Activated B cell treated with CpG ODN at 0.5 μM for 24 hours (primary cell): ENCODE results near the gene GBX2. TPM values are rescaled to one million over a fixed set of nuclear protein-coding genes. Genes with fewer than 3 reads are reported as not detected.

Source experiments
- ATAC-seq: fragments of 200-7000 bp; cut with Tn5 transposase; one replicate; pipeline ENCODE4 v1.10.0; 2021; ENCODE audit warnings: low read depth, mild to moderate bottlenecking, moderate library complexity
- CTCF ChIA-PET: fragments of 350-600 bp; sonication (Branson Sonifier 250); formaldehyde crosslinking; loops from one replicate; lab custom pipeline; 2021; ENCODE audit warnings: antibody characterized with exemption; lab: Charles Lee
- POLR2A ChIA-PET: fragments of 350-600 bp; sonication (Branson Sonifier 250); formaldehyde crosslinking; loops from one replicate; lab custom pipeline; 2021; ENCODE audit warnings: antibody characterized with exemption; lab: Charles Lee
- DNase-seq: peaks from one replicate; pipeline ENCODE4 v3.0.0; 2022
- H3K27ac Mint-ChIP-seq: one replicate; pipeline ENCODE4 v1.8.0; 2020; ENCODE audit warnings: mixed read lengths
- H3K27me3 Mint-ChIP-seq: one replicate; pipeline ENCODE4 v1.8.0; 2021; ENCODE audit warnings: mixed read lengths
- H3K36me3 Mint-ChIP-seq: one replicate; pipeline ENCODE4 v1.8.0; 2021; ENCODE audit warnings: low read depth, mixed read lengths
- H3K4me1 Mint-ChIP-seq: one replicate; pipeline ENCODE4 v1.8.0; 2021; ENCODE audit warnings: mixed read lengths
- H3K4me3 Mint-ChIP-seq: one replicate; pipeline ENCODE4 v1.8.0; 2020; ENCODE audit warnings: mild to moderate bottlenecking, mixed read lengths
- H3K9me3 Mint-ChIP-seq: one replicate; pipeline ENCODE4 v1.8.0; 2020; ENCODE audit warnings: mixed read lengths
- CTCF ChIP-seq: fragments of 200-600 bp; IDR thresholded peaks from one replicate; pipeline ENCODE4 v1.8.0; 2022; ENCODE audit warnings: antibody characterized with exemption, mild to moderate bottlenecking
- intact Hi-C: fragments of 100-400 bp; cut with micrococcal nuclease; formaldehyde crosslinking; loops from one replicate; pipeline ENCODE4 v1.15.1; 2024
- total RNA-seq: library from RNA; stranded (reverse); gene quantifications from 2 replicates; pipeline ENCODE4 v1.2.3, GENCODE V29; 2022

GBX2 gene
- total RNA-seq, 1 donor from 2014 or later: not detected

- DNase-seq (no peak), ATAC-seq (no peak)
- peaks cover 66% of the 10 kb centered on the region for H3K27me3 Mint-ChIP-seq
- no peak for TF ChIP-seq CTCF
- H3K27ac Mint-ChIP-seq: no peak overlapping the region
- POLR2A ChIA-PET: no interaction called here
- CTCF ChIA-PET: interaction anchor here (1.5 kb wide), 1 partner anchor 400 kb away, joined by 4 read pairs; no protein-coding TSS in a partner anchor
- intact Hi-C loops: no loop called here
- no peak overlapping the region for H3K4me3 Mint-ChIP-seq
- H3K36me3 Mint-ChIP-seq: no peaks in the 10 kb centered on the region
- peaks cover 5% of the 10 kb centered on the region for H3K4me1 Mint-ChIP-seq
- no peaks in the 10 kb centered on the region for H3K9me3 Mint-ChIP-seq
Observed at GRCh38 chr2:236178890-236179235, 10.7 kb upstream of the GBX2 start.

- POLR2A ChIA-PET: no interaction called here
- Mint-ChIP-seq H3K9me3 (no peaks in the 10 kb centered on the region), H3K36me3 (no peaks in the 10 kb centered on the region), H3K4me1 (peaks cover 5% of the 10 kb centered on the region), H3K27ac (no peak overlapping the region), H3K4me3 (no peak overlapping the region), H3K27me3 (peaks cover 64% of the 10 kb centered on the region)
- TF ChIP-seq CTCF: no peak
- CTCF ChIA-PET: no interaction called here
- DNase-seq: no peak
- ATAC-seq: no peak
- intact Hi-C loops: no loop called here
Observed at GRCh38 chr2:236177967-236178889, 10.0 kb upstream of the GBX2 start.

GRCh38 chr2:236177604-236177966 is 9.4 kb upstream of the GBX2 start:
- intact Hi-C loops: no loop called here

GRCh38 chr2:236176951-236177350 is 8.8 kb upstream of the GBX2 start:
- Mint-ChIP-seq H3K36me3 (no peaks in the 10 kb centered on the region), H3K4me3 (no peak overlapping the region), H3K27ac (no peak overlapping the region), H3K27me3 (peaks cover 57% of the 10 kb centered on the region), H3K4me1 (peaks cover 5% of the 10 kb centered on the region), H3K9me3 (no peaks in the 10 kb centered on the region)
- DNase-seq: no peak
- no peak for TF ChIP-seq CTCF
- POLR2A ChIA-PET: no interaction called here
- ATAC-seq: no peak
- CTCF ChIA-PET: no interaction called here
- intact Hi-C loops: no loop called here

More at GRCh38 chr2:236177604-236177966, 9.4 kb upstream of the GBX2 start:
- no peak overlapping the region for H3K4me3 Mint-ChIP-seq
- no peak overlapping the region for H3K27ac Mint-ChIP-seq
- ATAC-seq (no peak), DNase-seq (no peak)
- peaks cover 5% of the 10 kb centered on the region for H3K4me1 Mint-ChIP-seq
- no peaks in the 10 kb centered on the region for H3K9me3 Mint-ChIP-seq
- H3K27me3 Mint-ChIP-seq: peaks cover 59% of the 10 kb centered on the region
- POLR2A ChIA-PET: no interaction called here
- TF ChIP-seq CTCF: no peak
- CTCF ChIA-PET: no interaction called here
- no peaks in the 10 kb centered on the region for H3K36me3 Mint-ChIP-seq

- H3K9me3 Mint-ChIP-seq: no peaks in the 10 kb centered on the region
- H3K4me3 Mint-ChIP-seq: no peak overlapping the region
- TF ChIP-seq CTCF: no peak
- peaks cover 58% of the 10 kb centered on the region for H3K27me3 Mint-ChIP-seq
- DNase-seq: no peak
- H3K36me3 Mint-ChIP-seq: no peaks in the 10 kb centered on the region
- H3K4me1 Mint-ChIP-seq: peaks cover 5% of the 10 kb centered on the region
- ATAC-seq: no peak
- CTCF ChIA-PET: no interaction called here
- H3K27ac Mint-ChIP-seq: no peak overlapping the region
- POLR2A ChIA-PET: interaction anchor here (0.5 kb wide), 1 partner anchor 31 kb away, joined by 4 read pairs; no protein-coding TSS in a partner anchor
- intact Hi-C loops: no loop called here
Observed at GRCh38 chr2:236176417-236176816, 8.2 kb upstream of the GBX2 start.
